Measurements from ENCODE around the gene SMYD1. TPM values are rescaled to one million over a fixed set of nuclear protein-coding genes. Genes with fewer than 3 reads are reported as not detected.

Gene SMYD1
- polyA plus RNA-seq, 3 donors: not detected

DNA sequence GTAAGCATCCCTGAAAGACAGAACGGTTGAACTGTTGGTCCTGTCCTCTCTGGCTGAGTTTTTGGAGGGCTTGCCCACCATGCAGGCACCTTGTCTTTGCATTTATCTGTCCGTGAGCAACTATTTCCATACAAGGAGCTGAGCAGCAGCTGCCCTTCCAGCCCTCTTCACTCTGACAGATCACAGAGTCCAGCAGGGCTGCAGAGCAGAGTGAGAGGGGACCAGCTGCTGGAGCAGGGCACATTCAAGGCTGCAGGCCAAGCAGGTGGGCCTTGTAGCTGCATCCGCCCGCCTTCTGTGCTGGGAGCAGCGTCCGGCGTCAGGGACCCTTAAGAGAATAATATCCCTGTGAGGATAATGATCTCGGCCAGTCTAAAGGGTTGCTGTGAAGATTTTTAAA is 9.5 kb downstream of the SMYD1 start:
- H3K27ac Mint-ChIP-seq: no peak overlapping the region
- H3K27me3 ChIP-seq (ENCODE audit: control insufficient read depth in 2 of 2, insufficient read depth in 2 of 2, low read length in 2 of 2): no peaks in the 10 kb centered on the region
- no peaks in the 10 kb centered on the region for H4K20me1 ChIP-seq (ENCODE audit: insufficient read depth, low read length)
- H3K9me3 Mint-ChIP-seq: no peaks in the 10 kb centered on the region
- no peak for DNase-seq
- intact Hi-C loops (cut with micrococcal nuclease): no loop called here
- no peaks in the 10 kb centered on the region for H3K9me3 ChIP-seq (replicated peaks in 1 of 2; ENCODE audit: control insufficient read depth in 1 of 2, insufficient read depth in 1 of 2, low read length in 2 of 2)
- no peaks in the 10 kb centered on the region for H3K36me3 Mint-ChIP-seq
- H3K4me1 ChIP-seq (ENCODE audit: control insufficient read depth in 1 of 2, insufficient read depth in 2 of 2, low read length in 2 of 2): peaks cover 10 to 11% of the 10 kb centered on the region in 2 donors
- H3K27me3 Mint-ChIP-seq (ENCODE audit: low read depth in 3 of 3): peaks cover 0 to 2% (median 0%) of the 10 kb centered on the region in 3 donors
- H3K9ac ChIP-seq (ENCODE audit: insufficient read depth, low read length, poor library complexity, severe bottlenecking): no peak overlapping the region
- H3K4me1 Mint-ChIP-seq: peaks cover 15% of the 10 kb centered on the region
- no peak overlapping the region for H2AFZ ChIP-seq (ENCODE audit: insufficient read depth, low read depth, low read length, poor library complexity, severe bottlenecking)
- H3K4me3 Mint-ChIP-seq: no peak overlapping the region
- TF ChIP-seq, protein P1, sequence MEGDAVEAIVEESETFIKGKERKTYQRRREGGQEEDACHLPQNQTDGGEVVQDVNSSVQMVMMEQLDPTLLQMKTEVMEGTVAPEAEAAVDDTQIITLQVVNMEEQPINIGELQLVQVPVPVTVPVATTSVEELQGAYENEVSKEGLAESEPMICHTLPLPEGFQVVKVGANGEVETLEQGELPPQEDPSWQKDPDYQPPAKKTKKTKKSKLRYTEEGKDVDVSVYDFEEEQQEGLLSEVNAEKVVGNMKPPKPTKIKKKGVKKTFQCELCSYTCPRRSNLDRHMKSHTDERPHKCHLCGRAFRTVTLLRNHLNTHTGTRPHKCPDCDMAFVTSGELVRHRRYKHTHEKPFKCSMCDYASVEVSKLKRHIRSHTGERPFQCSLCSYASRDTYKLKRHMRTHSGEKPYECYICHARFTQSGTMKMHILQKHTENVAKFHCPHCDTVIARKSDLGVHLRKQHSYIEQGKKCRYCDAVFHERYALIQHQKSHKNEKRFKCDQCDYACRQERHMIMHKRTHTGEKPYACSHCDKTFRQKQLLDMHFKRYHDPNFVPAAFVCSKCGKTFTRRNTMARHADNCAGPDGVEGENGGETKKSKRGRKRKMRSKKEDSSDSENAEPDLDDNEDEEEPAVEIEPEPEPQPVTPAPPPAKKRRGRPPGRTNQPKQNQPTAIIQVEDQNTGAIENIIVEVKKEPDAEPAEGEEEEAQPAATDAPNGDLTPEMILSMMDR (IDR thresholded peaks at IDR 0.05): no peak
- H3K36me3 ChIP-seq (replicated peaks in 1 of 2; ENCODE audit: control insufficient read depth in 1 of 2, insufficient read depth in 2 of 2, low read length in 2 of 2): no peaks in the 10 kb centered on the region
- no peak overlapping the region for H3K4me2 ChIP-seq (replicated peaks; ENCODE audit: extremely low read depth, low read length, poor library complexity, severe bottlenecking)
- no peaks in the 10 kb centered on the region for H3K79me2 ChIP-seq (ENCODE audit: insufficient read depth, low read length)
- WGBS (ENCODE audit: insufficient coverage): 98% methylated on average over 8 of the region's 8 CpGs
- no peak overlapping the region for H3K4me3 ChIP-seq (replicated peaks in 1 of 3; ENCODE audit: low read depth in 2 of 3, low read length in 3 of 3)
- H3K27ac ChIP-seq (ENCODE audit: low read depth in 1 of 2, low read length in 2 of 2): no peak overlapping the region

- Histone ChIP-seq H2AFZ (ENCODE audit: insufficient read depth, low read depth, low read length, poor library complexity, severe bottlenecking) (no peak overlapping the region), H3K9ac (ENCODE audit: insufficient read depth, low read length, poor library complexity, severe bottlenecking) (no peak overlapping the region), H3K4me1 (ENCODE audit: control insufficient read depth in 1 of 2, insufficient read depth in 2 of 2, low read length in 2 of 2) (peaks cover 10 to 11% of the 10 kb centered on the region in 2 donors), H3K4me2 (replicated peaks; ENCODE audit: extremely low read depth, low read length, poor library complexity, severe bottlenecking) (no peak overlapping the region), H3K36me3 (replicated peaks in 1 of 2; ENCODE audit: control insufficient read depth in 1 of 2, insufficient read depth in 2 of 2, low read length in 2 of 2) (no peaks in the 10 kb centered on the region), H3K27ac (ENCODE audit: low read depth in 1 of 2, low read length in 2 of 2) (no peak overlapping the region), H3K79me2 (ENCODE audit: insufficient read depth, low read length) (no peaks in the 10 kb centered on the region), H3K27me3 (ENCODE audit: control insufficient read depth in 2 of 2, insufficient read depth in 2 of 2, low read length in 2 of 2) (no peaks in the 10 kb centered on the region), H3K4me3 (replicated peaks in 1 of 3; ENCODE audit: low read depth in 2 of 3, low read length in 3 of 3) (no peak overlapping the region), H3K9me3 (replicated peaks in 1 of 2; ENCODE audit: control insufficient read depth in 1 of 2, insufficient read depth in 1 of 2, low read length in 2 of 2) (no peaks in the 10 kb centered on the region), H4K20me1 (ENCODE audit: insufficient read depth, low read length) (no peaks in the 10 kb centered on the region)
- Mint-ChIP-seq H3K4me3 (no peak overlapping the region), H3K36me3 (no peaks in the 10 kb centered on the region), H3K9me3 (no peaks in the 10 kb centered on the region), H3K27me3 (ENCODE audit: low read depth in 3 of 3) (peaks cover 0 to 2% (median 1%) of the 10 kb centered on the region in 3 donors), H3K27ac (no peak overlapping the region), H3K4me1 (peaks cover 15% of the 10 kb centered on the region)
- 40% methylated on average over 1 of the region's 3 CpGs for WGBS (ENCODE audit: insufficient coverage)
- no peak for DNase-seq
- TF ChIP-seq, protein P1 (IDR thresholded peaks at IDR 0.05): no peak
- intact Hi-C loops (cut with micrococcal nuclease): no loop called here
Measured at GRCh38 chr2:88078643-88079172, 11.1 kb downstream of the SMYD1 start.

Measured in CD14-positive monocyte (primary cell).